ENCODE data around the gene DDX25. TPM values are rescaled to one million over a fixed set of nuclear protein-coding genes. Genes with fewer than 3 reads are reported as not detected.

Gene DDX25
- total and polyA plus RNA-seq, 2 of the 13 experiments (the other 11 are each of a cell fraction or from before 2014, with no cell fraction given), result 0.17 to 0.29 TPM

DNA sequence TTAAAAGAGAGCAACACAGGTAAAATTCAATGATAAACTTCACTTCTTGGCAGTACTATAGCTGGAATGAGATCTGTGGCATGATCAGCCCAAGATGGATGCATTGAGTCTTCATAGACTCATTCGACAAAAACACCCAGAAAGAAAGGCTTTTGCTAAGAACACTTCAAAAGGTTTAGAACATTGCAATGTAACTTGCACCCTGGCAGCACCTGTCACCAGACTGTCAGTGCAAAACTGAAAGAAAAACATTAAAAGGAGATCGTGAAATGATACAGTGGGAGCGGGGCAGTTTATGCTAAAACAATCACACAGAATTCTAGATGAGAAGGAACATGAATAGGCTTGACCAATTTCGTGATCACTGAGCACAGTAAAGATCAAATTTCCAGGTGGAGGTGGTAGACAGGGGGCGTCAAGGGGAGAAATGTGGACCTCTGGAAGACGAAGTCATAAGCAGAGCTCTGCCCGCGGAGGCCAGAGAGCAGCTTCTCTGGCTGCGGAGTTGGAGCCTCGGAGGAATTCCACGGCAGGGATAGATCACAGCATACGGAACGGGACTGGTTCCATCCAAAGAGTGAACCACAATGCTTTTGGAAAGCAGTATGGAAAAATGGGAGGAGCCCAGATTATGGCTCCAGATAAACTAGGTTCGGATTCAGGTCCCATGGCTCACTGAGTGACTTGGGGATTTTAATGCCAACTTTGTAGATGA lies 53.5 kb downstream of the DDX25 start:
- H3K9me3 ChIP-seq (ENCODE audit: low read length), result no peaks in the 10 kb centered on the region
- H3K4me1 ChIP-seq (ENCODE audit: insufficient read depth, low read length), result no peaks in the 10 kb centered on the region
- DNase-seq (ENCODE audit: low spot score) (no peak), ATAC-seq (no peak), FAIRE-seq (no peak)
- H4K20me1 ChIP-seq (ENCODE audit: insufficient read depth, low read length), result no peaks in the 10 kb centered on the region
- ChIA-PET POLR2A (no interaction called here), CTCF (ENCODE audit: low intra/inter-chr PET ratio, low total read pairs) (no interaction called here)
- H3K27me3 ChIP-seq (ENCODE audit: control insufficient read depth in 1 of 2, insufficient read depth in 2 of 2, low read length in 2 of 2), result no peaks in the 10 kb centered on the region
- intact Hi-C loops (cut with micrococcal nuclease; ENCODE audit: unreplicated experiment) (no loop called here), in situ Hi-C loops (cut with HindIII; ENCODE audit: extremely low pct_ligation_motif_present, low pct_unique_long_range_greater_than_20kb) (no loop called here)
- no peak overlapping the region for H3K4me3 ChIP-seq (replicated peaks in 1 of 3; ENCODE audit: insufficient read depth in 1 of 3, low read depth in 2 of 3, low read length in 3 of 3)
- peaks cover 0 to 29% of the 10 kb centered on the region in 2 experiments; a peak in 3 of 5 replicates for H3K36me3 ChIP-seq (replicated peaks in 1 of 2; ENCODE audit: control insufficient read depth in 1 of 2, insufficient read depth in 2 of 2, low read length in 2 of 2)
- H3K79me2 ChIP-seq (ENCODE audit: insufficient read depth, low read length), result no peaks in the 10 kb centered on the region
- H2AFZ ChIP-seq (ENCODE audit: low read length), result no peak overlapping the region
- no TSS peak for BruUV-seq (replicated peaks)
- no peak overlapping the region for H3K4me2 ChIP-seq (ENCODE audit: low read depth, low read length)
- TF ChIP-seq ZBTB7A (CRISPR knock-in tag; IDR thresholded peaks at IDR 0.05) (no peak), ISL2 (CRISPR knock-in tag; IDR thresholded peaks at IDR 0.05) (no peak), ZNF558 (CRISPR knock-in tag; IDR thresholded peaks at IDR 0.05; ENCODE audit: borderline replicate concordance) (no peak), STAG1 (CRISPR knock-in tag; IDR thresholded peaks at IDR 0.05) (no peak), ERF (CRISPR knock-in tag; IDR thresholded peaks at IDR 0.05) (no peak), PHF5A (CRISPR knock-in tag; IDR thresholded peaks at IDR 0.05; ENCODE audit: low read depth, unreplicated experiment) (no peak), TFDP2 (CRISPR knock-in tag; IDR thresholded peaks at IDR 0.05) (no peak), ZNF710 (CRISPR knock-in tag; IDR thresholded peaks at IDR 0.05; ENCODE audit: borderline replicate concordance) (no peak), CEBPB (IDR thresholded peaks at IDR 0.05; ENCODE audit: borderline replicate concordance, low read depth, low read length) (no peak), PATZ1 (CRISPR knock-in tag; IDR thresholded peaks at IDR 0.05) (no peak), MTF1 (CRISPR knock-in tag; IDR thresholded peaks at IDR 0.05) (no peak), ZNF510 (CRISPR knock-in tag; IDR thresholded peaks at IDR 0.05; ENCODE audit: low read depth) (no peak), ZNF83 (CRISPR knock-in tag; IDR thresholded peaks at IDR 0.05; ENCODE audit: borderline replicate concordance) (no peak), ZNF329 (CRISPR knock-in tag; IDR thresholded peaks at IDR 0.05; ENCODE audit: low read depth) (no peak), ZNF44 (CRISPR knock-in tag; IDR thresholded peaks at IDR 0.05) (no peak), ZNF644 (CRISPR knock-in tag; IDR thresholded peaks at IDR 0.05; ENCODE audit: low read depth) (no peak), REXO4 (CRISPR knock-in tag; IDR thresholded peaks at IDR 0.05; ENCODE audit: borderline replicate concordance) (no peak), ZNF674 (CRISPR knock-in tag; IDR thresholded peaks at IDR 0.05; ENCODE audit: low read depth) (no peak)
- TF ChIP-seq, protein P1, sequence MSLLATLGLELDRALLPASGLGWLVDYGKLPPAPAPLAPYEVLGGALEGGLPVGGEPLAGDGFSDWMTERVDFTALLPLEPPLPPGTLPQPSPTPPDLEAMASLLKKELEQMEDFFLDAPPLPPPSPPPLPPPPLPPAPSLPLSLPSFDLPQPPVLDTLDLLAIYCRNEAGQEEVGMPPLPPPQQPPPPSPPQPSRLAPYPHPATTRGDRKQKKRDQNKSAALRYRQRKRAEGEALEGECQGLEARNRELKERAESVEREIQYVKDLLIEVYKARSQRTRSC (CRISPR knock-in tag; IDR thresholded peaks at IDR 0.05; ENCODE audit: low read depth), result no peak
- 95% methylated on average over 14 of the region's 14 CpGs for WGBS (ENCODE audit: low lambda C conversion rate)
- no peak overlapping the region for H3K27ac ChIP-seq (ENCODE audit: extremely low read length, insufficient read depth, low read length)
- H3K9ac ChIP-seq (ENCODE audit: insufficient read depth, low read depth, low read length), result no peak overlapping the region
